OCI-LY1 (cell line): ENCODE measurements around the gene PAQR6.

ENCODE experiments used
- H2AFZ ChIP-seq: fragments of 200-600 bp; sonication (generic), shearing (Covaris generic); 2 replicates; pipeline ENCODE4 v1.6.0; 2014; ENCODE audit warnings: antibody characterized with exemption, mild to moderate bottlenecking, low read length
- H3F3A ChIP-seq: fragments of 200-600 bp; sonication (generic), shearing (Covaris generic); 2 replicates; pipeline ENCODE4 v1.6.0; 2014; ENCODE audit warnings: mild to moderate bottlenecking, antibody characterized with exemption, low read length, moderate library complexity; ENCODE audit not compliant: insufficient read depth
- H3K27ac ChIP-seq: fragments of 200-600 bp; sonication (generic); 2 replicates; pipeline ENCODE4 v1.5.1; 2014; ENCODE audit warnings: low read length, mixed run types, mild to moderate bottlenecking, low read depth; ENCODE audit not compliant: poor library complexity, severe bottlenecking
- H3K27me3 ChIP-seq: fragments of 200-600 bp; sonication (generic); 2 replicates; pipeline ENCODE4 v1.6.0; 2014; ENCODE audit warnings: antibody characterized with exemption, mild to moderate bottlenecking, low read length, moderate library complexity; ENCODE audit not compliant: insufficient read depth
- H3K36me3 ChIP-seq: fragments of 200-600 bp; sonication (generic); 2 replicates; pipeline ENCODE4 v1.6.1; 2014; ENCODE audit warnings: mild to moderate bottlenecking, antibody characterized with exemption, low read length, moderate library complexity, mixed read lengths; ENCODE audit not compliant: insufficient read depth
- H3K4me1 ChIP-seq: fragments of 200-600 bp; sonication (generic); 2 replicates; pipeline ENCODE4 v1.5.1; 2014; ENCODE audit warnings: mild to moderate bottlenecking, low read length, moderate library complexity; ENCODE audit not compliant: insufficient read depth, severe bottlenecking
- H3K4me2 ChIP-seq: fragments of 200-600 bp; sonication (generic), shearing (Covaris generic); 2 replicates; pipeline ENCODE4 v1.6.1; 2014; ENCODE audit warnings: low read length
- H3K4me3 ChIP-seq: fragments of 200-600 bp; sonication (generic); 2 replicates; pipeline ENCODE4 v1.5.1; 2014; ENCODE audit warnings: low read length, low read depth, mild to moderate bottlenecking, mixed read lengths; ENCODE audit not compliant: poor library complexity, severe bottlenecking
- H3K79me2 ChIP-seq: fragments of 200-600 bp; shearing (Covaris generic); 2 replicates; pipeline ENCODE4 v1.6.1; 2016; ENCODE audit warnings: mixed run types, low read length, mixed read lengths; ENCODE audit not compliant: insufficient read depth
- H3K9ac ChIP-seq: fragments of 200-600 bp; sonication (generic), shearing (Covaris generic); 2 replicates; pipeline ENCODE4 v1.6.1; 2014; ENCODE audit warnings: mild to moderate bottlenecking, low read length, mixed read lengths
- H3K9me2 ChIP-seq: fragments of 200-600 bp; sonication (generic), shearing (Covaris generic); 2 replicates; pipeline ENCODE4 v1.6.1; 2014; ENCODE audit warnings: low read depth, mild to moderate bottlenecking, low read length, mixed read lengths
- H3K9me3 ChIP-seq: fragments of 200-600 bp; shearing (Covaris generic); 2 replicates; pipeline ENCODE4 v1.6.1; 2014; ENCODE audit warnings: low read length, mixed read lengths
- H4K20me1 ChIP-seq: fragments of 200-600 bp; sonication (generic), shearing (Covaris generic); 2 replicates; pipeline ENCODE4 v1.6.0; 2016; ENCODE audit warnings: mild to moderate bottlenecking, low read length; ENCODE audit not compliant: insufficient read depth
- CTCF ChIP-seq: fragments of 200-600 bp; sonication (generic), shearing (Covaris generic); IDR thresholded peaks from 2 replicates; pipeline ENCODE4 v1.5.1; 2017; ENCODE audit warnings: mild to moderate bottlenecking, antibody characterized with exemption, low read length, moderate library complexity, mixed read lengths
- EZH2 ChIP-seq: fragments of 200-600 bp; sonication (generic), shearing (Covaris generic); IDR thresholded peaks from 2 replicates; pipeline ENCODE4 v1.8.0; 2017; ENCODE audit warnings: borderline replicate concordance, mixed run types, mild to moderate bottlenecking, antibody characterized with exemption, low read length, moderate library complexity, mixed read lengths

The PAQR6 gene

GRCh38 chr1:156276532-156276931, 28.7 kb upstream of the PAQR6 start:
- H3K4me2 ChIP-seq, result no peak overlapping the region
- H3K27ac ChIP-seq, result no peak overlapping the region
- H3K27me3 ChIP-seq, result no peaks in the 10 kb centered on the region
- peaks cover 88% of the 10 kb centered on the region for H3K36me3 ChIP-seq
- no peaks in the 10 kb centered on the region for H4K20me1 ChIP-seq
- no peaks in the 10 kb centered on the region for H3K9me2 ChIP-seq
- no peak overlapping the region for H2AFZ ChIP-seq
- peaks cover 13% of the 10 kb centered on the region for H3K4me1 ChIP-seq
- H3K4me3 ChIP-seq, result no peak overlapping the region
- H3F3A ChIP-seq, result no peaks in the 10 kb centered on the region
- H3K9ac ChIP-seq, result no peak overlapping the region
- no peaks in the 10 kb centered on the region for H3K9me3 ChIP-seq
- peaks cover 24% of the 10 kb centered on the region for H3K79me2 ChIP-seq
- TF ChIP-seq CTCF, result no peak
- TF ChIP-seq EZH2, result no peak

- Histone ChIP-seq H3K9me3 (no peaks in the 10 kb centered on the region), H3K9me2 (no peaks in the 10 kb centered on the region), H3K4me1 (no peaks in the 10 kb centered on the region), H3K4me3 (no peak overlapping the region), H4K20me1 (no peaks in the 10 kb centered on the region), H3K9ac (no peak overlapping the region), H3K4me2 (no peak overlapping the region), H3K27ac (no peak overlapping the region), H3K79me2 (no peaks in the 10 kb centered on the region), H3K27me3 (no peaks in the 10 kb centered on the region), H3K36me3 (peaks cover 93% of the 10 kb centered on the region), H3F3A (no peaks in the 10 kb centered on the region), H2AFZ (no peak overlapping the region)
- no peak for TF ChIP-seq EZH2
These were observed 22.5 kb upstream of the PAQR6 start for GRCh38 chr1:156270314-156270713.

GRCh38 chr1:156268336-156268735, 20.5 kb upstream of the PAQR6 start:
- H3K36me3 ChIP-seq, result peaks cover 91% of the 10 kb centered on the region
- H4K20me1 ChIP-seq, result no peaks in the 10 kb centered on the region
- H3K4me2 ChIP-seq, result no peak overlapping the region
- H2AFZ ChIP-seq, result no peak overlapping the region
- TF ChIP-seq CTCF (no peak), EZH2 (no peak)
- H3K4me3 ChIP-seq, result no peak overlapping the region
- no peak overlapping the region for H3K27ac ChIP-seq
- no peaks in the 10 kb centered on the region for H3K27me3 ChIP-seq
- H3K9me3 ChIP-seq, result no peaks in the 10 kb centered on the region
- no peak overlapping the region for H3K9ac ChIP-seq
- H3K79me2 ChIP-seq, result no peaks in the 10 kb centered on the region
- H3K4me1 ChIP-seq, result no peaks in the 10 kb centered on the region
- H3F3A ChIP-seq, result no peaks in the 10 kb centered on the region
- H3K9me2 ChIP-seq, result no peaks in the 10 kb centered on the region

- no peak for TF ChIP-seq CTCF
- no peak for TF ChIP-seq EZH2
- no peaks in the 10 kb centered on the region for H3K27me3 ChIP-seq
These were observed 18.2 kb upstream of the PAQR6 start for GRCh38 chr1:156266051-156266450.

More at GRCh38 chr1:156266051-156266450, 18.2 kb upstream of the PAQR6 start:
- Histone ChIP-seq H4K20me1 (no peaks in the 10 kb centered on the region), H3K79me2 (no peaks in the 10 kb centered on the region), H3K9me3 (no peaks in the 10 kb centered on the region), H3K9me2 (no peaks in the 10 kb centered on the region), H3F3A (no peaks in the 10 kb centered on the region), H3K9ac (no peak overlapping the region), H2AFZ (no peak overlapping the region), H3K27ac (no peak overlapping the region), H3K36me3 (peaks cover 88% of the 10 kb centered on the region), H3K4me2 (no peak overlapping the region), H3K4me3 (no peak overlapping the region), H3K4me1 (no peaks in the 10 kb centered on the region)
